AG09309 (cell line): ENCODE data around the gene CD300LG.
"Not testable (repeated sequence)": the region's sequence is repeated elsewhere in the genome, so short reads cannot be mapped to it uniquely, and the experiment has no call there.

ENCODE experiments used
- DNase-seq: peaks from one replicate; pipeline ENCODE4 v3.0.0-alpha.2; 2010; ENCODE audit warnings: low read depth
- H3K4me3 ChIP-seq: 2 replicates; pipeline ENCODE4 v1.5.1; 2011; ENCODE audit warnings: mild to moderate bottlenecking, low read depth, low read length, moderate library complexity; ENCODE audit not compliant: control insufficient read depth
- CTCF ChIP-seq: IDR thresholded peaks from 2 replicates; pipeline ENCODE4 v1.5.1; 2011; ENCODE audit warnings: mild to moderate bottlenecking, low read depth, low read length, inconsistent platforms; ENCODE audit not compliant: insufficient read depth, control insufficient read depth; ENCODE audit errors: missing control alignments

The CD300LG gene

GRCh38 chr17:43840814-43841213 is 6.2 kb upstream of the CD300LG start:
- TF ChIP-seq CTCF = peak; percentile 15
- no peak for DNase-seq
- H3K4me3 ChIP-seq = no peak overlapping the region

GRCh38 chr17:43841282-43841681 is 5.7 kb upstream of the CD300LG start:
- no peak for DNase-seq
- H3K4me3 ChIP-seq = no peak overlapping the region
- no peak for TF ChIP-seq CTCF

GRCh38 chr17:43842091-43842974 is 4.6 kb upstream of the CD300LG start:
- DNase-seq, H3K4me3 ChIP-seq: not testable (repeated sequence)

- no peak for TF ChIP-seq CTCF
- DNase-seq = no peak
Observed at GRCh38 chr17:43842975-43843325, 4.0 kb upstream of the CD300LG start.

DNA sequence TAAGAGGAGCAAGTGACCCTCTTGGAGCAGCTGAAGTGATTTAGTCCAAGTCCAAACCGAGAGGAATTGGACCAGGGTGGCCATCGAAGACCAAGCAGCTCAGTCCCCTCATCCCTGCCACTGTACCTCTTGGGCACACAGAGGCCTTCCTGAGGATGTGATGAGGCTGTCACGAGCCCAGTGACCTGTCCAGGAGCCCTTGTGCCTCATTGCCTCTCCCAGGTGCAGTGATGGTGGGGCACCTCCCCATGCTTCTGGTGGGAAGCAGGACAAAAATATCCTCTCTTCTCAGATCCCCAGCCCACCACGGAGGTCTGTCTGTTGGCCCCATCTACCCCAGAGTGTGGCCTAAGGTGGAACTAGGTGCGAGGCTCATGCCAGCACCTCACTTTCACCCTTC is 2.7 kb upstream of the CD300LG start:
- no peak for TF ChIP-seq CTCF
- no peak for DNase-seq

More at GRCh38 chr17:43842975-43843325, 4.0 kb upstream of the CD300LG start:
- H3K4me3 ChIP-seq = no peak overlapping the region

DNA sequence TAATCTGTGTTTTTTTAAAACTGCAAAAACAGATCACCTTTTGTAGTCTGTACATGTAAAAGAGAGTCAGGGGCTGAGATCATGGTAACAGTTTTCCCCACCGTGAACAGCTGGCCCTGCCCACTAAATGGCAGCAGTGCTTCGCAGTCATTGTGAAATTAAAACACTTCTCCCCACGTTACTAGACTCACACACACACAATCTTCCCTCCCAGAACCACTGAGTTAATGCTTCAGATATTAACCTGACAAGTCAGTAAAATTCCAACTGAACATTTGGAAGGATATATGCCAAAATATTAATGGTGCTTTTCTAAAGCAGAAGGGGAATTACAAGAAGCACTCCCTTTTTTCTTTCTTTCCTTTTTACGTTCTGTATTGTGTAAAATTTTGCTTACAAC is 1.2 kb upstream of the CD300LG start:
- DNase-seq = no peak
- no peak for TF ChIP-seq CTCF
- H3K4me3 ChIP-seq = no peak overlapping the region

More for the DNA sequence above, 2.7 kb upstream of the CD300LG start:
- H3K4me3 ChIP-seq = no peak overlapping the region

DNA sequence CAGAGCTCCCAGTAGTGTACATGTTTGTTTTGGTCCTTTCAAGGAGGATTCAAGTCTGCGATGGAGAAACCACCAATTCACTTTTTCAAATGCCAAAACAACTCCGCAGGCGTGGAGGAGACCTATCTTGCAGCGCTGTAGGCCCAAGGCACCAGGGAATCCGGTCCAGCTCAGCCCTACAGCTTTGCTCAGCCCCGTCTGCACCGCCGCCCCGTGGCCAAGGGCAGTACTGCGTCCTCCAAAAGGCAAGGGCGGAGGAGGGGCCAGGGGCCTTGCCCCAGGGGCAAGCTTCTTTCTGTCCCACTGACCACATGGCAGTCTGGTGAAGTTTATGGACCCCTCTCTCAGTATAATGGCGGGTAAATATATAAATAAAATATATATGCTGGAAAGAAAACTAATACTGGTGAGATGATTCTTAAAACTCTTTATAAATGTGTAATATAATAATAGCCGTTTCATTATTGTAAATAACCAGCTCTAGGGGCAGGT is 709 bp upstream of the CD300LG start:
- DNase-seq = no peak
- H3K4me3 ChIP-seq = no peak overlapping the region
- TF ChIP-seq CTCF = peak; percentile 99
